ENCODE data around the gene SCAPER.
"Not testable (repeated sequence)": the region's sequence is repeated elsewhere in the genome, so short reads cannot be mapped to it uniquely, and the experiment has no call there.

The SCAPER gene

GRCh38 chr15:76333720-76334437, 571.3 kb downstream of the SCAPER start:
- no peak for DNase-seq (ENCODE audit: extremely low read depth in 1 of 2, low read depth in 1 of 2)

- no peak for DNase-seq (ENCODE audit: extremely low read depth in 1 of 2, low read depth in 1 of 2)
Measured at GRCh38 chr15:76333309-76333708, 571.8 kb downstream of the SCAPER start.

DNA sequence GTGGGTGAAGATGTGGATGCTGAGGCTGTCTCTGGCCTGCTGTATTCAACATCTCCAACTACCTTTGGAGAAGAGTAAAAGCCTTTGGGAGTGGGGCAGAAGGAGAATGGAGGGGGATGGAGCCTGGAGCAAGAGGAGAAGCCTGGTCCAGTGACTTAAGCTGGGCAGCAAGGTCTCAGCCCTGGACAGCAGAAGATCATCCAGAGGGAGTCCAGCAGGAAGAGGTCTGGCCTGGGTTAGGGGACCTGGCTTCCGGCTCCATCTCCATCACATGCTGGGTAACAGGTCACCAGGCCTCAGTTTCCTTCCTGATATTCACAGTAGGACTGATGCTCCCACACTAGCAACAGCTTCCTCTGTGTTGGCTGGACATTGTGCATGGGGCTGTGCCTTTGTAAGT, 572.3 kb downstream of the SCAPER start:
- DNase-seq (ENCODE audit: extremely low read depth in 1 of 2, low read depth in 1 of 2), result no peak

DNA sequence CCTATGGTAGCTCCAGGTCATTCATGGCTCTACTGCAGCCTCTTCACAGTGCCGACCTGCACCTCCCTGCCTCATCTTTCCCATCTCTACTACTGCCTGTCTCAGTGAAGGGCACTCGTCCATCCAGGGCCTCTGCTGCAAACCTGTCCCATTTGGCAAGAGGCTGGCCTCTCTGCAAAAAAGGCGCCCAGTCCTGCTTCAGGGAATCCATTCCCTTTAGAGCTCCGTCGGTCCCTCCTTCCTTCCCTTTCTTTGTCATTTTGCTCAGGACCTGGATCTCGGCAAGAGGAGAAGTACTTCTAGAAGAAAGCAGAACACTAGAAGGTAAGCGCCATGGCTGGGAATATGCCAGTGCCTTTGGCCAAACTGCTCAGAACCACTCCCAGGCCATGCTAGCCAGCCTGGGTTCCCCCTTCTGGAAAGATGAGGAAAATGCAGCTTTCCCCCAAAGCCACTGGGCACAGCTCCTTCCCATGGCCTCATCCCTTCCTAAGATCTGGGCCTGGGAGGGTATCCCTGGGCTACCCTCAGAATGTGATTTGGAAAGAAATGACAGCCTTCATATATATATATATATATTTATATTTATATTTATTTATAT, 575.0 kb downstream of the SCAPER start:
- no peak for DNase-seq (ENCODE audit: extremely low read depth in 1 of 2, low read depth in 1 of 2)

- DNase-seq (ENCODE audit: extremely low read depth in 1 of 2, low read depth in 1 of 2), result no peak
Measured at GRCh38 chr15:76328958-76329357, 576.2 kb downstream of the SCAPER start.

GRCh38 chr15:76328106-76328696, 576.9 kb downstream of the SCAPER start:
- DNase-seq (ENCODE audit: extremely low read depth in 1 of 2, low read depth in 1 of 2), result no peak

GRCh38 chr15:76327191-76328105, 577.7 kb downstream of the SCAPER start:
- DNase-seq (ENCODE audit: extremely low read depth in 1 of 2, low read depth in 1 of 2), result no peak

DNA sequence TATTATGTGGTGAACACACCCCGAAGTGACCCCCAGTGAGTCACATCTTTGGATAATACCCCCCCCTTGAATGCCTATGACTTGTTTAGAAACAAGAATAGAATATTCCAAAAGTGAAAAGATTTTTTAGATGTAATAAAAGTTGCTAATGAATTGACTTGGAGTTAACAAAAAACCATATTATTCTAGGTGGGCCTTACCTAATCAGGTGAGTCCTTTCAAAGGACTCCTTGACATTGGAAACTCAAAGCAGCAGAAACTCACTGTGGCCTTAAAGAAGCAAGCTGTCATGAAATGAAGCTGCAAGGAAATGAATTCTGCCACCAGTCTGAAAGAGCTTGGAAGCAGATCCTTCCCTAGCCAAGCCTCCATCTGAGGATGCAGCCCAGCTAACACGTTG, 579.4 kb downstream of the SCAPER start:
- DNase-seq (ENCODE audit: extremely low read depth in 1 of 2, low read depth in 1 of 2), result no peak

- no peak for DNase-seq (ENCODE audit: extremely low read depth in 1 of 2, low read depth in 1 of 2)
Measured at GRCh38 chr15:76324066-76324465, 581.1 kb downstream of the SCAPER start.

DNA sequence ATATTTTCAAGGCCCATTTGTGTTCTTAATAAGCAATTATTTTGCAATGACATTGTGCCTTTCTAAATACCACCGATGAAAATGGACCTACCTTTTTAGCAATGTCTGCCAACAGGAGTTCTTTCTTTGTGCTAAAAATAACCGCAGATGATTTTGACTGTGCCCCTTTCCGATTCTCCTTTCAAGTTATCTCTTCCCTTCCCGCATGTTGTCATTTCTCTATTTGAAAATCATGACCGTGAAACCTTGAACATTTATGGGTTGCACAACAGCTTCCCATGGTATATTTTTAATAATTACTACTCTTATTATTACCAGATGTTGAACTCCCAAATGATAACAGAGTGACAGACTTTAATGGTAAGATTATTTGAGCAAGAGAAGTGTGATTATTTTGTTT, 583.5 kb downstream of the SCAPER start:
- DNase-seq (ENCODE audit: extremely low read depth in 1 of 2, low read depth in 1 of 2), result no peak

- no peak for DNase-seq (ENCODE audit: extremely low read depth in 1 of 2, low read depth in 1 of 2)
Measured at GRCh38 chr15:76321171-76321570, 584.0 kb downstream of the SCAPER start.

DNA sequence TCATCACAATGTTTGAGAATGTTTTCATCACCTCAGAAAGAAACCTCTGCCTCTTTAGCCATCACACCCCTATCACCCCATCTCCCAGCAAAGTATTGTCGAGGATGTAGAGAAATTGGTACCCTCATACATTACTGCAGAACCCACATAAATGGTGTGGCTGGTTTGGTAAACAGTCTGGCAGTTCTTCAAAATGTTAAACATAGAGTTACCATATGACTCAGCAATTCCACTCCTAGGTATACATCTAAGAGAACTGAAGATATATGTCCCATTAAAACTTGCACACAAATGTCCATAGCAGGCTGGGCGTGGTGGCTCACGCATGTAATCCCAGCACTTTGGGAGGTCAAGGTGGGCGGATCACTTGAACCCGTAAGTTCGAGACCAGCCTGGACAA, 585.1 kb downstream of the SCAPER start:
- DNase-seq (ENCODE audit: extremely low read depth in 1 of 2, low read depth in 1 of 2), result no peak

- no peak for DNase-seq (ENCODE audit: extremely low read depth in 1 of 2, low read depth in 1 of 2)
Measured at GRCh38 chr15:76313731-76314130, 591.4 kb downstream of the SCAPER start.

- DNase-seq (ENCODE audit: extremely low read depth in 1 of 2, low read depth in 1 of 2), result not testable (repeated sequence)
Measured at GRCh38 chr15:76313175-76313567, 592.0 kb downstream of the SCAPER start.

DNA sequence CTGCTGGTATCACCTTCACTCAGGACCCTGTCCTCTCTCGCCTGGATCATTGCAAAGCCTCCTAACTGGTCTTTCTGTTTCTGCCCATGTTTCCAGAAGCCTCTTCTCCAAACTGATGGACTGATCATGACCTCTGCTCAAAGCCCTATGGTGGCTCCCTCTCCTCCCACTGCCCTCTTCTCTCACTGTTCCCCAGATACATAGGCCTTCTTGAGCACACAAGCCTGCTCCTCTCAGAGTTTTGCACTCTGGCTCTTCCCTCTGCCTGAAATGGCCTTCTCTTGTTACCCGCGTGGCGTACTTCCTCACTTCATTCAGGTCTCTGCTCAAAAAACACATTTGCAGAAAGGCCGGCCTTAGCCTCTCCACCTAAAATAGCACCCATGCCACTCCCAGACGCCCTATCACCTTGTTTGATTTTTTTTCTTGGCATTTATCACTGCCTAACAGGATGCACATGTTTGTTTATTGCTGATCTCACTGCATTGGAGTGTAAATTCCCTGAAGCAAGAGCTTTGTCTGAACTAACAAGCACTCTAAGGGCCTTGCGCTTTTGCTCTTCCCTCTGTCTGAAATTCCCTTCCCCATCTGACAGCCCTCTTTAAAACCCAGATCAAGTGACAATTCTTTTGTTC, 592.5 kb downstream of the SCAPER start:
- DNase-seq (ENCODE audit: extremely low read depth in 1 of 2, low read depth in 1 of 2), result no peak

- DNase-seq (ENCODE audit: extremely low read depth in 1 of 2, low read depth in 1 of 2), result peak; percentile 48 to 81
Measured at GRCh38 chr15:76311100-76311953, 593.8 kb downstream of the SCAPER start, which contains the start of gene ETFA. Gene ETFA (minus strand): TSS chr15:76311469. CDS start chr15:76311388, 81 bp downstream.

DNA sequence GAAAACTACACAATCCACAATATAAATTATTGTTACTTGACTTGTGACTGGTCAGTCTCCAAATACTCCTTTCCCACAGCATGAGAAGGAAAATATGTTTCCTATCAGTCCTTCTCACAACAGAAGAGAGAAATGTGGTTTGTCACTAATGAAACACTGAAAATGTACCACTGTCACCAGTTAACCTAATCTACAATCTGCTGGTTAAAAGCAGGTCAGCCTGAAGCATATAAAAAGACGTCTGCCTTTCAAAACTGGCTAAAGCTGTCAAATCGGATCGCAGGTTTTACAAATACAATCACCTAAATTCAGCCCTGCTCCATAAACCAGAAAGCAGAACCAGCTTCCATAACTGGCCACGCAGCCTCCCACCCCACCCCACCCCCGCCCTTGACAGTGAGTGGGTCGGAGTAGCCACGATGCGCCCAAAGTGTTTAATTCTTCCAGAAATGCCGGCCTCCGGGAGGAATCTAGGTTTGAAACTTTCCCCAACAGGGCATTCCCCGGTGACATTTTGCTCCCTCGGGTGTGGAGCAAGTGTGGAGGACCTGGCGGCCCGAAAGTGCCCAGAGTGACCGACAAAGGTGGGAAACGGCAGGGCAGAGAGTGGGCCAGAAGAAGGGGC, 594.6 kb downstream of the SCAPER start:
- DNase-seq (ENCODE audit: extremely low read depth in 1 of 2, low read depth in 1 of 2), result no peak

GRCh38 chr15:76309601-76310330, 595.4 kb downstream of the SCAPER start:
- DNase-seq (ENCODE audit: extremely low read depth in 1 of 2, low read depth in 1 of 2), result no peak

DNA sequence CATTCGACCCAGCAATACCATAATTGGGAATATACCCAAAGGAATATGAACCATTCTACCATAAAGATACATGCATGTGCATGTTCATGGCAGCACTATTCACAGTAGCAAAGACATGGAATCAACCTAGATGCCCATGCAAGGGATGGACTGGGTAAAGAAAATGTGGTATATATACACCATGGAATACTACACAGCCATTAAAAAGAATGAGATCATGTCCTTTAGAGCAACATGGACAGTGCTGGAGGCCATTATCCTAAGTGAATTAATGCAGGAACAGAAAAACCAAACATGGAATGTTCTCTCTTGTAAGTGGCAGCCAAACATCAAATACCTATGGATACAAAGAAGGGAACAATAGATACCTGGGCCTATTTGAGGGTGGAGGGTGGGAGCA, 601.2 kb downstream of the SCAPER start:
- no peak for DNase-seq (ENCODE audit: extremely low read depth in 1 of 2, low read depth in 1 of 2)

Measured in activated CD8-positive, alpha-beta memory T cell treated with anti-CD3 and anti-CD28 coated beads for 1 hour (primary cell).